KOPT-K1 (cell line): ENCODE measurements around the gene AAGAB.
"Not testable (repeated sequence)": the region's sequence is repeated elsewhere in the genome, so short reads cannot be mapped to it uniquely, and the experiment has no call there.

ENCODE experiments used
- H3K27ac ChIP-seq: fragments of 200-600 bp; sonication (generic); 2 replicates; pipeline ENCODE4 v1.5.1; 2016; ENCODE audit warnings: antibody characterized with exemption, mild to moderate bottlenecking, low read depth, low read length; ENCODE audit not compliant: poor library complexity, severe bottlenecking
- H3K36me3 ChIP-seq: fragments of 200-600 bp; sonication (generic); 2 replicates; pipeline ENCODE4 v1.5.1; 2017; ENCODE audit warnings: antibody characterized with exemption, mild to moderate bottlenecking, low read length, moderate library complexity; ENCODE audit not compliant: insufficient read depth
- H3K9me3 ChIP-seq: fragments of 200-600 bp; sonication (generic); 2 replicates; pipeline ENCODE4 v1.5.1; 2017; ENCODE audit warnings: antibody characterized with exemption, low read length, mild to moderate bottlenecking; ENCODE audit not compliant: insufficient read depth, poor library complexity, severe bottlenecking

AAGAB gene

DNA sequence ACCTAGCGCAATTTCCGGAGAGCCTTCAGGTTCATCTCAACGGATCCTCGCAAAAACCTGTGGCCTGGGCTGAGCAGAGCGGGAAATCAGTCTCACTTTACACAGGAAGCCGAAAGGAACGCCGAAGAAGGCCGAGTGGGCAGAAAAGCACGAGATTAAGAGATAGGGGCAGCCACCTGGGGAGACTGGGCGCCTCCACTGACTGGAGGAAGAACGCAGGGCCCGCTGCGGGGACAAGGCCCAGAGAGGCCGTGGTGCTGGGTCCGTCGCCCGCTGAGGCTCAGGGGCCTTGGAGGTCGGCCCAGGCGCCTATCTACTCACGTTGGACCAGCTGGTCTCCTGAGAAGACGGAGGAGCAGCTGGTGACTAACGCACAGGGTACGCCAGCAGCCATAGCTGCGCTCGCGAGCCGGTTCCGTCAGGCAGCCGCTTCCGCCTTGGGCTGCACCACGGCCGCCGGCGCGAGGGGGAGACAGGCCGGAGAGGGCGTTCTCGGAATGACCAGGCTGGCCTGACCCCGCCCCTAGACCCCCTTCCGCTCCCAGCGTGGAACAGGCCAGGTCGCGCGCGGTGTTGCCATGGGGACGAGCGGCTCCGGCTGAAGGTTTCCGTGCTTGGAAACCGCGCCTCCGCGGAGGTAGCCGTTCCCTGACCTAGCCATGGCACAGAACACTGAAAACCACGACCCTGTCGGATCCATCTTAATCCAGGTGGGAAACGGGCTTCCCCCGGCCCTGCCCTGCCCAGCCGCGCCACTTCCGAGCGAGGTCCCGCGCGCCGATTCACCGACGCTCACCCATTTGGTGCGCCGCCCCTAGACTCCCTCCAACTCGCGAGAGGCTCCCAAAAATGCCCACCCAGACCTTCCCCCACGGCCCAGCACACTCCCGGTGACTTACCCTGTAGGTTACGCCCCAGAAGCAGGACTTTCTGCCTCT is at the start of gene AAGAB, which contains the start of gene IQCH:
Gene AAGAB (minus strand): TSS at position 424 of the 938 bp plus-strand sequence. CDS start 30 bp downstream, at position 394.
Gene IQCH (plus strand): TSS at position 549 of the 938 bp plus-strand sequence. CDS start 111 bp downstream, at position 660.
- Histone ChIP-seq H3K27ac (peak within 1 kb of the TSS; percentile 77), H3K9me3 (no peaks in the 10 kb centered on the region), H3K36me3 (no peaks in the 10 kb centered on the region; the same call in 1 of the 2 replicates)

DNA sequence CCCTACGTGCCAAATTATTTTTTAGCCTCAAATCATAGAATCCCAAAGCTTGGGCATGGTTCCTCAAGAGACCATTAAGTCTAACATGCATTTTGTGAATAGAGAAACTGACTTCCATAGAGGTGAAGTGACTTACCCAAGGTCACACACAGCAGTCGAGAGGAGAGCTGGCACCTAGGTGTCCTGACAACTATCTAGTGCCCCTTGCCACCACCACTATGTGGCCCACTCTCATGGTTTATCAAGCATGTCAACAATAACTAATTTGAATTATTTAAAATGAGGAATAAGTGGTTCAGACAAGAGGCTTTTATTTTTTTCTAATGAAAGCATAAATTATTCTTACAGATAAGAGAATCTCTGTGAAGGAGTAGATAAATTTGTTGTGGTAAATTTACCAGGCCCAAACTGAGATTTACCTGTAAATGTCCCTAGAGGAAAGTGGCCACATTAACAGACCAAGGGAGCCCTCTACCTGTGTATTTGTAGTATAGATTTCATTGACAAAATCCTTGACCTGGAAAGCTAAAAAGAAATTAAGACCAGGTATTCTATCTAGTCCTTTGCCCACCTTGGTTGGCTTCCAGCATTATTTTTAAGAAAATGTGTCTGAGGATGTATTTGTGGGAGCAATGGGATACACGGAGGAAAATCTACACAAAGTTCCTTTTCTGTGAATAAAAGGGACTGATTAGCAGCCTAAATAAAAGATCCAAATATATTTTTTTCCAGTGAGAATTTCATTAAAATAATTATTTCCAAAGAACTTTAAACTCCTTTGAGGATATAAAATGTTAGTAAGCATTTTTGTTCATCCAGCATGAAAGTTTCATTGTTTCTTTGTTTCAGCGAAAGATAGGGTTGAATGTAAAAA is 49.3 kb upstream of the AAGAB start:
- Histone ChIP-seq H3K27ac (no peak overlapping the region), H3K9me3 (no peaks in the 10 kb centered on the region), H3K36me3 (no peaks in the 10 kb centered on the region)

GRCh38 chr15:67300266-67301025 is 46.0 kb upstream of the AAGAB start:
- Histone ChIP-seq H3K36me3 (no peaks in the 10 kb centered on the region), H3K27ac (no peak overlapping the region), H3K9me3 (no peaks in the 10 kb centered on the region)

GRCh38 chr15:67296684-67297083 is 42.2 kb upstream of the AAGAB start:
- H3K9me3 ChIP-seq, result no peaks in the 10 kb centered on the region
- H3K36me3 ChIP-seq, result no peaks in the 10 kb centered on the region
- H3K27ac ChIP-seq, result no peak overlapping the region

- no peak overlapping the region for H3K27ac ChIP-seq
- no peaks in the 10 kb centered on the region for H3K9me3 ChIP-seq
- H3K36me3 ChIP-seq, result no peaks in the 10 kb centered on the region
These were observed 41.7 kb upstream of the AAGAB start for GRCh38 chr15:67296188-67296587.

- Histone ChIP-seq H3K9me3 (peaks cover 3% of the 10 kb centered on the region), H3K27ac (no peak overlapping the region), H3K36me3 (no peaks in the 10 kb centered on the region)
These were observed 35.9 kb upstream of the AAGAB start for GRCh38 chr15:67290319-67290718.

DNA sequence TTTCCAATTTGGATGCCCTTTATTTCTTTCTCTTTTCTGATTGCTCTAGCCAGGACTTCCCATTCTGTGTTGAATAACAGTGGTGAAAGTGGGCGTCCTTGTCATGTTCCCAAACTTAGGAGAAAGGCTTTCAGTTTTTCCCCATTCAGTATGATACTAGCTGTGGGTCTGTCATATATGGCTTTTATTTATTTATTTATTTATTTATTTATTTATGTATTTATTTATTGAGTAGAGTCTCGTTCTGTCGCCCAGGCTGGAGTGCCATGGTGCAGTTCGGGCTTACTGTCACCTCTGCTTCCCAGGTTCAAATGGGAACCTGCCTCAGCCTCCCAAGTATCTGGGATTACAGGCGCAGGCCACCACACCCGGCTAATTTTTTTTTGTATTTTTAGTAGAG is 31.9 kb upstream of the AAGAB start:
- not testable (repeated sequence) for H3K36me3 ChIP-seq, H3K9me3 ChIP-seq, H3K27ac ChIP-seq

DNA sequence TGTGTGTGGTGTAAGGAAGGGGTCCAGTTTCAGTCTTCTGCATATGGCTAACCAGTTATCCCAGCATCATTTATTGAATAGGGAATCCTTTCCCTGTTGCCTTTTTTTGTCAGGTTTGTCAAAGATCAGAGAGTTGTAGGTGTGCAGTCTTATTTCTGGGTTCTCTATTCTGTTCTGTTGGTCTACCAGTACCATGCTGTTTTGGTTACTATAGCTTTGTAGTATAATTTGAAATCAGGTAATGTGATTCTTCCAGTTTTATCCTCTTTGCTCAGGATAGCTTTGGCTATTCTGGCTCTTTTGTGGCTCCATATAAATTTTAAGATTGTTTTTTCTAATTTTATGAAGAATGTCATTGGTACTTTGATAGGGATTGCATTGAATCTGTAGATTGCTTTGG is 31.2 kb upstream of the AAGAB start:
- H3K27ac ChIP-seq, H3K9me3 ChIP-seq, H3K36me3 ChIP-seq: not testable (repeated sequence)

GRCh38 chr15:67281714-67282113 is 27.3 kb upstream of the AAGAB start:
- H3K9me3 ChIP-seq, result peaks cover 4% of the 10 kb centered on the region
- H3K27ac ChIP-seq, result no peak overlapping the region
- no peaks in the 10 kb centered on the region for H3K36me3 ChIP-seq

- H3K36me3 ChIP-seq, result no peaks in the 10 kb centered on the region
- peaks cover under 1% of the 10 kb centered on the region for H3K9me3 ChIP-seq
- no peak overlapping the region for H3K27ac ChIP-seq
These were observed 25.8 kb upstream of the AAGAB start for GRCh38 chr15:67280217-67280616.

DNA sequence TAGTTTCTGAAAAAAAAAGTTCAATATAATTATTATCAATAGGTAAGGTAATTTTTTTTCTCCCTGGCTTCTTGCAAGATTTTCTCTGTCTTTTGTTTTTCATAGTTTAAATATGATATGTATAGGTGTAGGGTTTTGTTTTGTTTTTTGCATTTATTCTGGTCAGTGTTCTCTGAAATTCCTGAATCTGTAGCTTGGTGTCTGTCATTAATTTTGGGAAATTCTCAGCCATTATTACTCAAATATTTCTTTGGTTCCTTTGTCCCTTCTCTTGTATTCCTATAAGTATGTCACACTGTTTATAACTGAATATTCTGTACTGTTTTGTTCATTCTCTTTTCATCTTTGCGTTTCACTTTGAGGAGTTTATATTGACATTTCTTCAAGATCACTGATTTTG is 22.2 kb upstream of the AAGAB start:
- no peak overlapping the region for H3K27ac ChIP-seq

GRCh38 chr15:67274236-67274635 is 19.8 kb upstream of the AAGAB start:
- Histone ChIP-seq H3K9me3 (peaks cover 5% of the 10 kb centered on the region), H3K27ac (no peak overlapping the region), H3K36me3 (no peaks in the 10 kb centered on the region)

More for the DNA sequence above, 22.2 kb upstream of the AAGAB start:
- peaks cover 5% of the 10 kb centered on the region for H3K9me3 ChIP-seq
- no peaks in the 10 kb centered on the region for H3K36me3 ChIP-seq

- Histone ChIP-seq H3K36me3 (no peaks in the 10 kb centered on the region), H3K27ac (no peak overlapping the region), H3K9me3 (no peaks in the 10 kb centered on the region)
These were observed 13.8 kb upstream of the AAGAB start for GRCh38 chr15:67267951-67268941.

DNA sequence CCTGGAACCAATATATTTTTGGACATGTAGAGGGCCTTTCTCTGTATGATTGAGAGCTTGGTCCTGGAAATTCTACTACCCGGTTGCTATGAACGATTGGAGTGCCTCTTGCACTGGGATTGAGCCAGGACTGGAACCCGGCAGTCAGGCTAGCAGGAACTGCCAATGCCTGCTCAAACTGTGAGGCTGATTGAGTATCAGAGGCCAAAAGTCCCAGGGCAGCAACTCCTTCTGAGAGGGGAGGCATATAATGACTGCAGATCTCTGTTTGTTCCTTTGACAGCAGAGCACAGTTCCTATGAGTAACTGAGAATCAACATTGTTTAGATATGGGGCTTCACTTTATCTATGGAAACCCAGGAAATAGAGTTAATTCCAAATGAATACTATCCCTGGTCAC is 13.0 kb upstream of the AAGAB start:
- H3K9me3 ChIP-seq, result no peaks in the 10 kb centered on the region
- no peaks in the 10 kb centered on the region for H3K36me3 ChIP-seq
- no peak overlapping the region for H3K27ac ChIP-seq
